Effector CD4-positive, alpha-beta T cell (primary cell): ENCODE measurements around the gene PCBP2.

ENCODE experiments used
- DNase-seq: peaks from one replicate; pipeline ENCODE4 v3.0.0-alpha.2; 2020

The PCBP2 gene

DNA sequence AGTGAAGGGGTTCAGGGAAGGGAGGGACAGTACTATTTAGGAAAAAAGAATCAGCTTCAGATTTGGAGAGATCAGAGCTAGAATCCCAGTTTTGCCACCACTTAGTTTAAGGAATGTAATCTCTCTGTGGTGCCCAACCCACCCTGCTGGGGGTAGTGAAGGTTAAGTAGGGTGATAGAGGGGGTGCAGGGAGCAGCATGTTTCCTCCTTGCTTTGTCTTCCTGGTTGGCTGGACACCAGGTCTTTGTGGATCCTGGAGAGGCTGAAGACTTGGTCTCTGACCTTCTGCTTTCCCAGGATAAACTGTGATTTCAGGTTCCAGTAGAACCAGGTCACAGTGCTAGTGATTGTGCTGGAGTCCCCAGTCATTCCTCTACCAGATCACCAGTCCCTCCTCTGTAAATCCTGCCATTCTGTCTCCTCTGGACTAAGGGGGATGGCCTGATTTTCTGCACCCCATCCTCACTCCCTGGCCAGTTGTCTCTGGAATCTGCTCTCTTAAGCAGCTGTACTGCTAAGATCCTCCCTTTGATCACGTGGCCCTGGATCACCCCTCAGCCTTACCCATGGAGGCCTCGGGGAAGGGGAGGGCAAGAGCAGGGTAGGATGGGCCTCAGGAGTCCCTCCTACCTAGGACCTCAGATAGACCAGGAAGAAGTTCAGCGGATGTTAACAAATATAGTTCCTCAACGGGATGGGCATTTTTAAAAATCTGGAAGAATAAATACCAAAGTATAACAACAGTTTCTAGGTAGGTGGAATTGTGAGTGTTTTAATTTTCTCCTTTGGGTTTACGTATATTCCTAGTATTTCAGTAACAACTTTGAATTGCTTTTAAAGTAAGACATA, 44.2 kb downstream of the PCBP2 start:
- no peak for DNase-seq

DNA sequence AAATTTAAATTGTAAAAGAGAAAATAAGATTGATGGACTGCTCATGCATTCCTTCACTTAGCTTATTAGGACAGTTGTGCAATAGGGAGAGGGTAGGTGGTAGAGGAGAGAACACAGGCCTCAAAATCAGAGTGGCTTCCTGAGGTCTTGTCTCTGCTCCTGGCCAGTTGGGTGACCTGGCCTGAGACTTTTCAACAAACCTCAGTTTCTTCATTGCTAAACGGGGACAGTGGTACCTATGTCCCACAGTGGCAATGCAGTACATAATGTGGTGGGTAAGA, 44.8 kb downstream of the PCBP2 start:
- no peak for DNase-seq

DNA sequence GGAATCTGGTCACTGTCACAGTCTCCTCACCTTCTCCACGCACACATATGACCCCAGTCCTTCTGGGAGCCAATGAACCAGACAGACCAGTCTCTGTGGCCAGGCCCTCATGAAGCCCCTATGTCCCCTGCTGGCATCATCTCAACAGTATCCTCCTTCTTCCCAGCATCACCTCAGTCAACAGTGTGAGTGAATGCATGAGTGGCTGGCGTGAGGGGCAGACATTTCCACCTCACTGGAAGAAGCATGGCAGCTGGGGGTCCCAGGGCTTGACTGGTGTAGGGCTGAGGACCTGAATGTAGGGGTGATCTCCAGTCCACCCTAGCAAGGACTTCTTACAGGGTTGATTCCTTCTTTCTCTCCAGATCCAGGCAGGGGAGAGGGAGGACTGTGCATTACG, 45.6 kb downstream of the PCBP2 start:
- no peak for DNase-seq

DNA sequence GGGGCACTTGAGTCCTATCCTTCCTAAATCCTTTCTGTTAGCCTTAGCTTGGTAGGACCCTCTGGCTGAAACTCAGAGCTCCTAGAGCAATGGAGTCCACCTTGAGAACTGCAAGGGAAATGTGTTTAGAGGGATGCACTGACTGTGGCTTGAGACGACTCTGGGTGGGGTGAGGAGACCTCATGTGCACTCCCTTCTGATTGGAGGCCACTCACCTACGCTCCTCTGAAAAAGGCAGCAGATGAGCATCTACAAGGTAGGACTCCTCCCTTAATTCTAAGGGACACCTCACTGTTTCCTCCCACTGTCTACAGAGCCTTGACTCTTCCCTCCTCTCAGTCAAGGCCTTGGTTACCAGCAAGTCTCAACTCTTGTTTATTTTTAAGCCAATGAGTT, 46.3 kb downstream of the PCBP2 start:
- no peak for DNase-seq

DNA sequence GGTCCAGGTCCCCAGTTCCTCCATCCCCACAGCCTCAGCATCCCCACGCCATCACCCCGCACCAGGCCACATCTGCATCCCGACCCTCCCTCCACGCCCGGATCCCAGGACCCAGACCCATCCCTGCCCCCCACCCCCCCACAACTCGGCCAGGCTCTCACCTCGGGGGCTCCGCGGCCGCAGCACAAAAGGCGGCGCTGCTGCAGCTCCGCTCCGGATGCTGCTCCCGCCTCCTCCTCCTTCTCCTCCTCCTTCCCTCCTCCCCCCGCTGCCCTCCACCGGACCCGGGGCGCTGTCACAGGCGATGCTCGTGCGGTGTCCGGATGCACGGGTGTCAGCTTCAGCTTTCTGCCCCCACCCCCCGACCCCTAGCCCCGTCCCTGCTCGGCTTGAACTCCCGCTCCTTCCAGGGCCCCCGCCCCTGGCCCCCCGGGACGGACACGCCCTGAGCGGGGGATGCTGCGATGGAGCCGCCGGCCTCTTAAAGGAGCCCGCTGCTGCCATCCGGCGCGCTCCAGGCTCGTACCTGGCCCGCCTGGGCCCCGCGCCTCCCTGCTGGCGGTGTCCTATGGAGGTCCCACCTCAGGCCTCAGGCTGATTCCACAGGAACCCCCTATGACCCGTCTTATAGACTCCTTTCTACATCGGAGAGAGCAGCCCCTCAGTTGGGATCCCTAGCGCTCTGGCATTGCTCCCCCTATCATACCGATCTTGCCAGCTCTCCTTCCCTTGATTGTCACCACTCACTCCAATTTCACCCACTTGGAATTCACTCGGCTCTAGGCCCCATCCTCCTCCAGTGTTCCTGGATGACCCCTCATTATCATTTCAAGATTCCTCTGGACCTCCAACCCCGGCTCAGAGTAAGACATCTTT, 47.6 kb downstream of the PCBP2 start, which contains the start of gene MAP3K12:
Gene MAP3K12, minus strand, starts transcription at position 193 of the 876 bp plus-strand sequence. CDS start 12,067 bp downstream, outside the sequence.
- DNase-seq, result peak; percentile 44

DNA sequence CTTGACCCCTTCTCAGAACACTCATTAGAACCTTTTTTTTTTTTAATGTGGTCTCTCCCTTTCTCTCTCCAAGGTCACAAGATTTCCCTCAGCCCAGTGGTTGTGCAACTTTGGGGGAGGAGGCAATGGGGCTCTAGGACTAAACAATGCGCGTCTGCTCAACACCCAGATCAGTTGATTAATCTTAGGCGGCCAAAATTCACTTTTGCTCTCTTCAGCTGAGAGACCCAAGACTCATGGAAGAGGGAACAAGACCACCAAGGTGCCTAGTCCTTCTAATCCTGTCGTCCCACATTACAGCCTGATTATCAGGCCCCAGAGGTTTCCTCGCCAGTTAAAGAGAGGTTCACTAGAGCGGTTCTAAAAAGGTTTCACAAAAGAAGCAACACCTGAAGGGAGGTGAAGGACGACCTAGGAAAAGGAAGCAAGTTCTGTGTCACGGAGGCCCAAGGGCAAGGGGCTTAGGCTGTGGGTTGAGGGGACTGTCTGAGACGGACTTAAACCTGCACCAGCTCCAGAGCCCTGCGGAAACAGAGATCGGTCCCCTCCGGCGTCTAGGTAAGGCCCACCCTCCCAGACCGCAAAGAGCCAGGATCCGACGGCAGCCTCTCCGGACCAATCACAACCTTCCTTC, 48.4 kb downstream of the PCBP2 start:
- DNase-seq, result no peak

DNA sequence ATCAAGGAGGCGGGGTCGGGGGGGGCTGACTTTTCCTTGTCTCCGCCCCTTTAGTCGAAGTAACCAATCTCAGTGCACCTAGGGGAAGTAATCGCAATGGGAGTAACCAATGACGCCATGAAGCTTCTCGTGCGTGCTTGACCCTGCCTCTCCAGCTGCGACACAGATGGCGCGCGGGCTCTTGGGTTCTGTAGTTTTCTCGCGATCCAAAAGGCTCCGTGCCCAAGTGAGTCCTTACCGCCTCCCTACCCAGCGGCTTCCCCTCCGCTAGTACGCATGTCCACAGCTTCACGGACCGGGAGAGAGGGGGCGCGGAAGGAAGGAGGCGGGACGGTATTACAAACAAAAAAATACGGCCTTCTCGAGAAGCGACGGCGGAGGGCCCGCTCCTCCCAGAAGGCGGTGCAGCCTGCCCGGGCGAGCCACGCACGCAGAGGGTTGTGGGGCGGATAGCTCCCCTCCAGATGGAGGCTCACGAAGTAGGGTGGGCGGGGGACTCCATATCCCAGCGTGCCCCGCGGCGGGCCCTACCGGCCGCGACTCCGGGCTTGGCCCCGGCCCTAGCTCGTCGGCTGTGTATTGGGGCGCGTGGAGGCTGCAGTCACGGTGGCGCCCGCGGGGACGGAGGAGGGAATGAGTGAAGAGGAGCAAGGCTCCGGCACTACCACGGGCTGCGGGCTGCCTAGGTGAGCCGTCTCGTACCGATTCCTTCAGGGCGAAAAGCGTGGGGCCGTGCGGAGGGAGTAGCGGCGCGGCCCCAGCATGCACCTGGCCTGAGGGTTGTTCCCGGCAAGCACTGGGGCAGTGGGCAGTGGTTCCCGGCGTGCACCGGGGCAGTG, 49.1 kb downstream of the PCBP2 start, which contains the start of gene TARBP2:
Gene TARBP2, plus strand, starts transcription at position 508 of the 839 bp plus-strand sequence. Its CDS starts 126 bp downstream, at position 634.
- peak; percentile 96 for DNase-seq

DNA sequence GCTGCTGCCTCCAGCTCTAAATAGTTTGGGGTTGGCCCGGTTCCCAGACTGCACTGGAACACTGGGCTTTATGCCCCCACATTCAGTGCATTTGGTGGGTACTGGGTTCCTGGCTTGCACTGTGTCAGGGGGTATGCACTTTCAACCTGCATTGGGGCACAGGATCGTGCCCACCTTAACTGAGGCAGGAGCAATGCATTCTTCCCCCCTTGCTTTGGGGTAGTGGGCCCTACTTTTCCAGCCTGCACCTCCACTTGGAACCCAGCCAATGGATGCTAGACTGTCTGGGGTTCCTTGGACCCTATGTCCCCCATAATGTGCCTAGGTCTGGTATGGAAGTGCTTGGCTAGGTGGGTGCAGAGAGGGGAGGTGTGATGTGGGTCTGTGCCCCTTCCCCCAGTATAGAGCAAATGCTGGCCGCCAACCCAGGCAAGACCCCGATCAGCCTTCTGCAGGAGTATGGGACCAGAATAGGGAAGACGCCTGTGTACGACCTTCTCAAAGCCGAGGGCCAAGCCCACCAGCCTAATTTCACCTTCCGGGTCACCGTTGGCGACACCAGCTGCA, 49.8 kb downstream of the PCBP2 start:
- DNase-seq, result no peak

DNA sequence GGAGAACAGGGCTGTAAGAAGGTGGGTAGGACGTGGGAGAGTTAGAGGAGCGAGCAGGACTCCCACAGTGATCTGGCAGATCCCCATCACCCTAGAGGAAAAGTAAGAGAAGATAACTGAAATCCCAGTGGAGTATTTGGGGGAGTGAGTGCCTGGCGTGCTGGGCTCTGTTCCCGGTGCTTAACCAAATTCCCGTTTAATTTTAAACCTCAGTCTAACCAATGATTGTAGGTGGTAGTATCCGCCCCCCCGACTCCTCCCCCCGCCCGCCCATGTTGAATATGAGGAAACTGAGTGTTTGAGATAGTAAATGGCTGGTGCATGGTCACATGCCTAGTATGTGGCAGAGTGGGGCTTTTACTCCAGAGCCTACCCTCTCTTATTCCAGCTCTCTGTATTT, 50.4 kb downstream of the PCBP2 start:
- DNase-seq, result no peak

DNA sequence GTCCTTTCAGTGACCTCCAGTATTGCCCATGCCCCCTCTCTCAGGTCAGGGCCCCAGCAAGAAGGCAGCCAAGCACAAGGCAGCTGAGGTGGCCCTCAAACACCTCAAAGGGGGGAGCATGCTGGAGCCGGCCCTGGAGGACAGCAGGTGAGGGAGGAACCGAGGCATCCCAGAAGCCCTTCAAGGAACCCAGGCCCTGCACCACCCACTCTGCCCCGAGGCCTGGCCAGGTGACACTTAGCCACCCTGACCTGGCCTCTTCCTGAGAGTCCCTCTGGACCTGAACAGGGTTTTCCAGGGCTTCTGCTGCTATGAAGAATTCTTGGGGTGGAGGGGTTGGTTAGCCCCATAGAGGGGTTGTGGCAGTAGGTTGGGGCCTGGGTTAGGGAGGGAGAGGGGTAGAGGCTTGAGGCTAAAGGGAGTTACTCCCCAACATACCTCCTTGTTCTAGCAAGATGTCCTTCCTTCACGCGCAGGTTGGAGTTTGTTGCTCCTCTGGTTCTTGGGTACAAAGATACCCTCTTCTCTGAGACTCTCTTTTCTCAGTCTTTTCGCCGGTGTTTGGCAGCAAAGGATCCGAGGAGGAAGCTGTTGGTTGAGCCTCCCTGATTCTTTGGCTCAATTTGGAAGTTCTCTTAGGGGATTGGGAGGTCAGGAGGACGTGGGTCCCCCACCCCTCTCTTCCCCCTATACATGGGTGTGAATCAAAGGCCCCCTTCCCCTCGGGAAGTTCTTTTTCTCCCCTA, 51.3 kb downstream of the PCBP2 start:
- no peak for DNase-seq

DNA sequence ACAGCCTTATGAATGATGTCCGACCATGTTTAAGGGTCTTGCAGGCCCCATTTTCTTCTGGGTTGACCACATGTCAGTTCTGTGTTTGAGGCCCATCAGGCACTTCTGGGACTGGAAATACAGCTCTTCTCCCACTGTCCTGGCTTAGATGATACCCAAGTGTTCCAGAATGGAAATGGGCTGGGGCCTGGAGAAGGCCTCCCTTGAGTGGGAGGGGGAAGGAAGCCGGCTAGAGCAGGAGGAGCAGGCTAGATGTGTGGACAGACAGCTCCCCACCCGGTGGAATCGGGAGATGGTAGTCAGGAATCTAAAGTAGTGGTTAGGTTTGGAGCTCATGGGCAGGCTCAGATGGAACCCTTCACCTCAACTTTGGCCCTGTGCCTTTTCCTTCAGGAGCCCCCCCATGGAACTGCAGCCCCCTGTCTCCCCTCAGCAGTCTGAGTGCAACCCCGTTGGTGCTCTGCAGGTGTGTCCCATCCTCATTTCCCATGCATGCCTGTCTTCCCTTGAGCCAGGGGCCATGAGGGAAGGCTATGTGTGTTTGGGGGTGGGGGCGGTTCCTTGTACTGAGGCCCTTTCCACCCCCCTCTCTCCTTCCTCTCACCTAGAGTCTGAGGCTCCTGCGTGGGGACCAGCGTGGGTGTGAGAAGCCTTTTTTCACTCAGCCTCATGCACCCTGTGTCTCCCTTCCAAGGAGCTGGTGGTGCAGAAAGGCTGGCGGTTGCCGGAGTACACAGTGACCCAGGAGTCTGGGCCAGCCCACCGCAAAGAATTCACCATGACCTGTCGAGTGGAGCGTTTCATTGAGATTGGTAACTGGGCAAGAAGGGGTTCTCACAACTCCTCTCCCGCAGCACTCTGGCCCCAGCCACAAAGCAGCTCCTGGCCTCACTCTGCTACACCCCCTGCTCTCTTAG, 52.4 kb downstream of the PCBP2 start:
- no peak for DNase-seq

DNA sequence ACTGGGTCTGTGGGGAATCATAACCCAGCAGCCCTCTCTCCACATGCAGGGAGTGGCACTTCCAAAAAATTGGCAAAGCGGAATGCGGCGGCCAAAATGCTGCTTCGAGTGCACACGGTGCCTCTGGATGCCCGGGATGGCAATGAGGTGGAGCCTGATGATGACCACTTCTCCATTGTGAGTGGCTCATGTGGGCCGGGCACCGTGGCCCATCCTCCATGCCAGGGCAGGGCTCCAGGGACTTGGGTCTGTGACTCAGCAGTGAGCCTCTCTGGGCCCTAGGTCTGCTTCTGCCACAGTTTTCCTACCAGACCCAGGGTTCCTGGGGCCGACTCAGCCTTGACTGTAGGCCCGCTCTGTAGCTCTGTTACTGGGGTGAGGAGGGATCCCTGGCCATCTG, 53.2 kb downstream of the PCBP2 start:
- DNase-seq, result no peak

DNA sequence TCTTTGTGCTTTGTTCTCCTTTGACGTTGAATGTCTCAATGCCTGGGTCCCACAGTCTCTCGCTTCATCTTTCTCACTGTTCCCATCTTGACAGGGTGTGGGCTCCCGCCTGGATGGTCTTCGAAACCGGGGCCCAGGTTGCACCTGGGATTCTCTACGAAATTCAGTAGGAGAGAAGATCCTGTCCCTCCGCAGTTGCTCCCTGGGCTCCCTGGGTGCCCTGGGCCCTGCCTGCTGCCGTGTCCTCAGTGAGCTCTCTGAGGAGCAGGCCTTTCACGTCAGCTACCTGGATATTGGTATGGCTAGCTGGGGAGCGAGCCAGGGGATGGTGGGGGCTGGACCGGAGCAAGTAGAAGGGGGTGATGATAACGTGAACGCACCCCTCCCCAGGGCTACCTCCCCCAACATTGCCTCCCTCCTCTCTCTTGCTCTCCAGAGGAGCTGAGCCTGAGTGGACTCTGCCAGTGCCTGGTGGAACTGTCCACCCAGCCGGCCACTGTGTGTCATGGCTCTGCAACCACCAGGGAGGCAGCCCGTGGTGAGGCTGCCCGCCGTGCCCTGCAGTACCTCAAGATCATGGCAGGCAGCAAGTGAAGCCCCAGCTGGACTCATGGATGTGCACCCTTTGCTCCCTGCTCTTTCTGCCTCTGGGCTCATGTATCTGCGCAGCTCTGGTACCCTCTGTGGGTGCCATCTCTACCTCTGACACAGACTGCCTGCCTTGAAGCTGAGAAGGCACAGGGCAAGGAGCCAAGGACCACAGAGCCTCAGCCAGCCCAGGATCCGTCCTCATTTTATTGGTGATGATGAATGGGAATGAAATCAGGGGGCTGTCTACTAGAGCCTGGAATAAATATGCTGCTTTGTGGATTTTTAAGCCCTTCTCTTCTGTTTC, 53.9 kb downstream of the PCBP2 start:
- no peak for DNase-seq

DNA sequence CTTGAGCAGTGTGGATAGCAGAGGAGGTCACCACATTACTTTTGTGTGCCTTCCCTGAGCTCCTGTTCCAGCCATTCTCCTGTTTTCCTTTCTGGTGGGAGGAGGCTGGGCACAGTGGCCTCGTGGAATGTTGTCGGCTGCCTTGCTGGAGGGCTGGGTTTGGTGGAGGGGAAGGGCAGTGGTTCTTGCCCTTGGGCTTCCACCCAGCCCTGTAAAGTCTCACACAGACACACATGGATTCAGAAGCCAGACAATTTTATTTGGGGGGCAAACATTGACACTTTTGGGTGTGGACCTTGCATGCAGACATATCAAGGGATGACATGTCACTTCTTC, 54.5 kb downstream of the PCBP2 start:
- DNase-seq, result no peak

DNA sequence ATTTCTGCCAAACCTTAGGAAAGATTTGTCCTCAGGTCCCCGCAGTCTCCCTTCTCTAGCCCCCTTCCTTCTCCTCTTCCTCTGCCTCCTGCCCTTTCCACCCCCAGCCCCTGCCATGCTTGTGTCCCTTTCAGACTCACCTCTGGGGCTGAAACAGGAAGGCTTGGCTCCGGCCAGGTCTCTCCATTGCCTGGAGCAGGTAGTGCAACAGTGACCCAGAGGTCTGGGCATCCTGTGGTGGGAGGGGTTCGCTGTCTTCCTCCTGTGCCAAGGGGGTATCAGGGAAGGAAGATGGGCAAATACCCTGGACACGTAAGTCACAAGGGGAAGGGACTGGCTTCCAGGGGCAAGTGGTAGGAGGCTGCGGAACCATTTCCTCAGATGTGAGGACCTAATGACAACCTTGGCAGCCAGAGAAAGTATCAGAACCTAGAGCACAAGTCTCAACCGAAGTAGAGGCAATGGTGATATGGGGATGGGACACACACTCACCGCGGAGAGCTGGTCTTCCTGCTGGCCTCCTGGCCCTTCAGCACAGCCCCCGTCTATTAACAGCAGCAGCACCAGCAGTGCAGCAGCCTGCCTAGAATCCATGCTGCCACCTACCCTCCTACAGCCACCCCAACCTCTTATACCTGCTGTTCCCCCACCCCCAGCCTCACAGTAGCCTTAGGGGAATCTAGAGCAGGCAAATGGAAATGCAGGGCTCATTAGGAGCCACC, 55.1 kb downstream of the PCBP2 start, which contains the start of gene NPFF:
Gene NPFF, minus strand, starts transcription at position 604 of the 722 bp plus-strand sequence. Its CDS starts 10 bp downstream, at position 594.
- no peak for DNase-seq

DNA sequence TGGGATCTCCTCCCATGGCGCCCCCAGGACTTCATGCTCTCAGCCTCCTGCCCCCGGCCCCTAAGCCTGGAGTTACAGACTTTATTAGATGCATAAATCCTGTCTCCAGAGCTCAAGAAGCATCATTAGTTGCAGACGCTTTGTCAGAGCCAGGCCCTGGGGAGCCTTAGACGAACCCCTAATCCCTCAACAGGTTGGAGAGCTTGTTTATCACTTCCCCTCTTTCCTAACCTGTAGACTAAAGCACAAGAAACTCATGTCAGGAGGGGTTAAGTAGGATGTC, 55.6 kb downstream of the PCBP2 start:
- DNase-seq, result no peak

DNA sequence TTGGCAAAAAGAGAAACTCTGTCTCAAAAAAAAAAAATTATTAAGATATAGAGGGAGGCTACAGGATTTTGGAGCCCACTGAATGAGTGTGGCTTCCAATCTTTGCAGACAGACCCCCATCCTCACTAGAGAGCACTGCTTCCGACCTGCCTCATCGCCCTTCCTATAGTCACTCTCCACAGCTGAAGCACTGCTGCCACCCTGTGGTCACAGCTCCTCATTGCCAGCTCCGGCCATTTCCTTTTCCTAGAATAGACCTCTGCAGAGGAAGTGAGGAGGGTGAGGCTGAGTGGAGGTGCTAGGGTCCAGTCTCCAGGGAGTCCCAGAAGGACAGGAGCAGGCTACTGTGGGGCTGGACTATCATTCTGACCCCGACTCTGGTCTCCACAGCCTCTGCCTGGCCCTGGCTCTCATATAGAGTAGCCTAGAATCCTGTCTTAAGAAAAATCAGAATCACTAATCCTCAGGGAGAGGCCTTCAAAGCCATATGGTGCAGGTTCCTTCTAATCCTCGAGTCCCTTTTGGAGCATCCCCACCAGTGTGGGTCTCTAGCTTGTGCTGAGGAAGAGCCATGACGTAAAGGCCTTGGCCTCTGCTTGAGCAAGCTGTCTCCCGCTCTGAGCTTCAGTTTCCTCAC, 56.8 kb downstream of the PCBP2 start:
- DNase-seq, result peak; percentile 78

DNA sequence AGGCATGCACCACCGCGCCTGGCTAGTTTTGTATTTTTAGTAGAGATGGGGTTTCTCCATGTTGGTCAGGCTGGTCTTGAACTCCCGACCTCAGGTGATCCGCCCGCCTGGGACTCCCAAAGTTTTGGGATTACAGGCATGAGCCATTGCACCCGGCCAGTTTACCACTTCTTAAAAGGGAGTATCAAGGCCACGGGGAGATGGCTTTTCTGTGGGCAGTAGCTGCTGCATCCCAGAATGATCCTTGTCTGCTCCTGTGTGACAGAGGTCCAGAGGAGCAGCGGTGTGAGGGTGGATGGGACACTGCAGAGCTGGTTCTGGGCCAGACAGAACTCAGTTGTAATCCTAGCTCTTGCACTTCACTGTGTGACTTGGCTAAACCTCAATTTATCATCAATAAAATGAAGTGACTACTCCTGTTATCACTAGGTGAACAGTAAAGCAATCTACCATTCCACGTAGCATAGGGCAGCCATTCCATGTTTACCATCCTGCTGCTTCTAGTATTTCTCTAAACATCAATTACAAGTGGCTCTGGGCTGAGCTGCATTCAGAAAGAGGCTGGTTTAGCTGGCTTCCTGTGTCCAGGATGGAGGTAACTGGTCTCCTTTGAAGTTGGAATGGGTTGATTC, 58.4 kb downstream of the PCBP2 start:
- no peak for DNase-seq
